Thoracic aorta (tissue), 2 donors: Measurements from ENCODE around the gene PI16. TPM values are rescaled to one million over a fixed set of nuclear protein-coding genes. Genes with fewer than 3 reads are reported as not detected.
"Not testable (repeated sequence)": the region's sequence is repeated elsewhere in the genome, so short reads cannot be mapped to it uniquely, and the experiment has no call there.

Experiments used
- ATAC-seq: fragments of 150-250 bp; one replicate; pipeline ENCODE4 v1.8.0; 2017; ENCODE audit warnings: low read depth; ENCODE audit not compliant: insufficient number of reproducible peaks, low FRiP score
- DNase-seq: peaks from one replicate; pipeline ENCODE4 v3.0.0-alpha.2; 2020; ENCODE audit warnings: low spot score
- H3K27ac ChIP-seq, 2 donors: fragments of 200-600 bp; sonication (generic); 1 replicate in 1 of 2; 2 replicates in 1 of 2; pipeline ENCODE4 v1.5.1; 2016; ENCODE audit warnings: mild to moderate bottlenecking in 2 of 2, moderate library complexity in 2 of 2
- H3K27me3 ChIP-seq: fragments of 200-600 bp; sonication (generic); replicated peaks from 2 replicates; pipeline ENCODE4 v1.6.0; 2016; ENCODE audit warnings: mild to moderate bottlenecking; ENCODE audit not compliant: insufficient read depth
- H3K36me3 ChIP-seq: fragments of 200-600 bp; sonication (generic); one replicate; pipeline ENCODE4 v1.5.1; 2016
- H3K4me1 ChIP-seq, 2 donors: fragments of 200-600 bp; sonication (generic); 1 replicate in 1 of 2; 2 replicates in 1 of 2; pipeline versions ENCODE4 v1.5.1 to v1.6.0; 2016; ENCODE audit warnings: low read depth in 2 of 2, mild to moderate bottlenecking in 1 of 2; ENCODE audit not compliant: control insufficient read depth in 1 of 2
- H3K4me3 ChIP-seq: fragments of 200-600 bp; sonication (generic); 2 replicates; pipeline ENCODE4 v1.5.1; 2016; ENCODE audit warnings: mild to moderate bottlenecking
- H3K9me3 ChIP-seq: fragments of 200-600 bp; sonication (generic); 2 replicates; pipeline ENCODE4 v1.5.1; 2016
- total RNA-seq, 2 donors: library from RNA; depleted of rRNA; stranded (reverse); fragments of >200 nt; gene quantifications; one replicate each; pipeline versions ENCODE4 v1.1.0 to v1.2.3, GENCODE V29; 2016
- TF ChIP-seq, protein P1 (sequence below): fragments of 200-600 bp; sonication (generic); IDR thresholded peaks from one replicate; pipeline ENCODE4 v1.5.1; 2019; ENCODE audit warnings: antibody characterized with exemption

Gene PI16
- total RNA-seq, 2 donors from 2014 or later = 44.3 to 89.7 TPM

DNA sequence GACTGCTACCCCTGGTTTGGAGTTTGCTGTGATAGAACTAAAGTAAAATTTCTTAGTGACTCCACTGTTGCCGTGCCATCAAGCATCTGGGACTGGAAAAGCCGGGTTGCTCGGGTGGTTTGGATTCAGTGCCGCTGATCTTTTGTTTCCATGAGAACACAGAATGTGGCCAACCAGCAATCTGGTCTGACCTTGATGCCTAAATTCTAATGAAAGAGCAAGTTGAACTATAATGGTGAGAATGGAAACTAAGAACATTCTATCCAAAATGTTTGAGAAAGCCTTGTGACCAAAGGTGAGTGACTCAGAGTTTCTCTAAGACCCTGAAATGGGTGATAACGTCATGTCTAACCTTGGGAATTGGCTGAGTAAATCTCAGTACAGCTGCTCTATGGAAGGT is 9.9 kb upstream of the PI16 start:
- Histone ChIP-seq H3K27me3 (no peaks in the 10 kb centered on the region), H3K27ac (no peak overlapping the region), H3K36me3 (no peaks in the 10 kb centered on the region), H3K4me1 (no peaks in the 10 kb centered on the region), H3K4me3 (no peak overlapping the region), H3K9me3 (no peaks in the 10 kb centered on the region)
- ATAC-seq (no peak), DNase-seq (no peak)
- TF ChIP-seq, protein P1, sequence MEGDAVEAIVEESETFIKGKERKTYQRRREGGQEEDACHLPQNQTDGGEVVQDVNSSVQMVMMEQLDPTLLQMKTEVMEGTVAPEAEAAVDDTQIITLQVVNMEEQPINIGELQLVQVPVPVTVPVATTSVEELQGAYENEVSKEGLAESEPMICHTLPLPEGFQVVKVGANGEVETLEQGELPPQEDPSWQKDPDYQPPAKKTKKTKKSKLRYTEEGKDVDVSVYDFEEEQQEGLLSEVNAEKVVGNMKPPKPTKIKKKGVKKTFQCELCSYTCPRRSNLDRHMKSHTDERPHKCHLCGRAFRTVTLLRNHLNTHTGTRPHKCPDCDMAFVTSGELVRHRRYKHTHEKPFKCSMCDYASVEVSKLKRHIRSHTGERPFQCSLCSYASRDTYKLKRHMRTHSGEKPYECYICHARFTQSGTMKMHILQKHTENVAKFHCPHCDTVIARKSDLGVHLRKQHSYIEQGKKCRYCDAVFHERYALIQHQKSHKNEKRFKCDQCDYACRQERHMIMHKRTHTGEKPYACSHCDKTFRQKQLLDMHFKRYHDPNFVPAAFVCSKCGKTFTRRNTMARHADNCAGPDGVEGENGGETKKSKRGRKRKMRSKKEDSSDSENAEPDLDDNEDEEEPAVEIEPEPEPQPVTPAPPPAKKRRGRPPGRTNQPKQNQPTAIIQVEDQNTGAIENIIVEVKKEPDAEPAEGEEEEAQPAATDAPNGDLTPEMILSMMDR = no peak

DNA sequence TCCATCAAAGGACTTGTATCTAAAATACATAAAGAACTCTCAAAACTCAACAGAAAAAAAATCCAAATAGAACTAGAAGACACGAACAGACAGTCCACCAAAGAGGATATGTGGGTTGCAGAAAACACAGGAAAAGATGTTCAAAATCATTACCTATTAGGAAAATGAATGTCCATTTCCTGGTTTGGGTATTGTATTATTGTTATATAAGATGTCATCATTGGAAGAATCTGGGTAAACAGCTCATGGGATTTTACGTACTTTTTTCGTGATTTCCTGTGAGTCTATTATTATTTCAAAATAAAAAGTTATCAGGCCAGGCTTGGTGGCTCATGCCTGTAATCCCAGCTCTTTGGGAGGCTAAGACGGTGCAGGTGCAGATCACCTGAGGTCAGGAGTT is 9.2 kb upstream of the PI16 start:
- H3K27me3 ChIP-seq = no peaks in the 10 kb centered on the region
- no peaks in the 10 kb centered on the region for H3K36me3 ChIP-seq
- H3K4me3 ChIP-seq = no peak overlapping the region
- TF ChIP-seq, protein P1 = no peak
- H3K4me1 ChIP-seq = no peaks in the 10 kb centered on the region
- H3K27ac ChIP-seq = no peak overlapping the region
- no peak for DNase-seq
- no peaks in the 10 kb centered on the region for H3K9me3 ChIP-seq
- ATAC-seq = no peak

DNA sequence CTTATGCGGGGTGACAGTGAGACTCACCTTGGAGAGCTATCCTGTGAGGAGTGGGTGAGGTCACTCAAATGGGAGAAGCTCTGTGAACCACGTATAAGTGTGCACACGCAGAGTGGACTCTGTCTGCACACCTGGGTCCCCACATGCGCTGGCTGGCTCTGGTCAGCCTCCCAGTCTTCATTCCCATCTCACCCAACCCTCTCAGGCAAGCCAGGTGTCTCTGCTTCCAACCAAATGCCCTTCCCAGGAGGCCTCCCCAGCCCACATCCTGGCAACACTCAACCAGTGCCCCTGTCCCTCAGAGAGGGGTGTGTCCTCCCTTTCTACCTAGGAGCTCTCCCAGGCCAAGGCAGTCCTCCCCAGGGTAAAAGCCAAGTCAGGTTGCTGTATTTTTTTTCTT is 8.0 kb upstream of the PI16 start:
- H3K9me3 ChIP-seq = no peaks in the 10 kb centered on the region
- no peaks in the 10 kb centered on the region for H3K36me3 ChIP-seq
- no peak for DNase-seq
- no peak for ATAC-seq
- H3K4me3 ChIP-seq = no peak overlapping the region
- no peaks in the 10 kb centered on the region for H3K4me1 ChIP-seq
- no peaks in the 10 kb centered on the region for H3K27me3 ChIP-seq
- TF ChIP-seq, protein P1 = no peak
- H3K27ac ChIP-seq = no peak overlapping the region

DNA sequence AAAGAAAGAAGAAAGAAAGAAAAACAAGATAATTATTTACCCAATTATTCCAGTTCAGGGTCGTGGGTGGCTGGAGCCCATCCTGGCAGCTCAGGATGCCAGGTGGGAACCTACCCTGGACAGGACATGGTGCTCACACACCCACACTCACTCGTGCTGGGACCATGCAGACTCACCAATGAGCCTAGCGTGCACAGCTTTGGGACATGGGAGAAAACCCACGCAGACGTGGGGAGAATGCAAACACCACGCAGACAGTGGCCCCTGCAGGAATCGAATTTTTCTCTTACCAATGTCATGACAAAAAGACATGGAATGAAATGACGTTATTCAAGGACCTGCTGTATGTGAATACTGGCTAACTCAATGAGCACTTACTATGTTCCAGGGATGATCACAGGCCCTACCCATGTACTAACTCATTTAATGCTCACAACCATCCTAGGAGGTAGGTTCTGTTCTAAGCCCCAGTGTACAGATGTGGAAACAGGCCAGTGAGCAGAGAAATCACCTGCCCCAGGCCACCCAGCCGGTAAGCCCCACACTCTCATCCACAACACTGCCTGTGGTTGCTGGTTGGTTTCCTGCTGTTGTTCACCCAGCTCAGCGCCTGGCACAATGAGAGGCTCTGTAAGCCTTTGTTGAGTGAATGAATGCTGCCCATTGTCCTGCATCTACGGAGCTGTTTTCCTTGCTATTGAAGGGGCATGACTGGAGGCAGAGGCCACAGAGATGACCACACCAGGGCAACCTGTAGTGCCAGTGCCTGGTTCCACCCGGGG is 6.8 kb upstream of the PI16 start:
- H3K36me3 ChIP-seq = no peaks in the 10 kb centered on the region
- H3K27me3 ChIP-seq = no peaks in the 10 kb centered on the region
- H3K27ac ChIP-seq = no peak overlapping the region
- DNase-seq (no peak), ATAC-seq (no peak)
- no peaks in the 10 kb centered on the region for H3K4me1 ChIP-seq
- TF ChIP-seq, protein P1 = no peak
- no peaks in the 10 kb centered on the region for H3K9me3 ChIP-seq
- H3K4me3 ChIP-seq = no peak overlapping the region

DNA sequence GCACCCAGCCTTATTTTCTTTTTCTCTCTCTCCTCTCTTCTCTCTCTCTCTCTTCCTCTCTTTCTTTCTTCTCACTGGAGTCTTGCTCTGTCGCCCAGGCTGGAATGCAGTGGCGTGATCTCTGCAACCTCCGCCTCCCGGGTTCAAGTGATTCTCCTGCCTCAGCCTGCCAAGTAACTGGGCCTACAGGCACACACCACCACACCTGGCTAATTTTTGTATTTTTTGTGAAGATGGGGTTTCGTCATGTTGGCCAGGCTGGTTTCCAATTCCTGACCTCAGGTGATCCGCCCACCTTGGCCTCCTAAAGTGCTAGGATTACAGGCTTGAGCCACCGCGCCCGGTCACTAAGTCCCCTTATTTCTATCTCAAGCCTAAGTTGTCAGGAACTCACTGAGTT is 5.5 kb upstream of the PI16 start:
- not testable (repeated sequence) for H3K36me3 ChIP-seq, H3K9me3 ChIP-seq, H3K4me1 ChIP-seq, H3K4me3 ChIP-seq, H3K27me3 ChIP-seq, H3K27ac ChIP-seq, DNase-seq, ATAC-seq

DNA sequence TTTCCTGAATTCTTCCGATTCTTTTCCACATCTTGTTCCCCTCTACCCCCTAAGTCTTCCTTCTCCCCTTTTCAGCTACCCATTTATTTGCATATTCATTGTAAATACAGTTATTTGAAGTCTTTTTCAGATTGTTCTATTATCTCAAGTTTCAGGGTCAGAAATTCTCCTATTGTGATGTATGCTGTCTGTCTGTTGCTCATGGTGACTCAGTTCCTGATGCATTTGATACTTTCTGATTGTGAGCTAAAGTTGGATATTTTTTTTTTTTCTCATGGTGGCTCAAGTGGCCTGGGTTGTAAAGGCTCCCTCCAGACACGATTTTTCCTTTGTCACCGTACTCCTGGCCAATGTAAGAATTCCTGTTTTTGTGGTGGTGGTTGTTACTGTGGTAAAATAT is 4.9 kb upstream of the PI16 start:
- Histone ChIP-seq H3K4me3 (no peak overlapping the region), H3K4me1 (no peaks in the 10 kb centered on the region), H3K9me3 (no peaks in the 10 kb centered on the region), H3K27ac (no peak overlapping the region), H3K27me3 (no peaks in the 10 kb centered on the region), H3K36me3 (no peaks in the 10 kb centered on the region)
- ATAC-seq = no peak
- TF ChIP-seq, protein P1 = no peak
- DNase-seq = no peak
